ENCODE results near the gene CSKMT.
A peak's percentile ranks its signal among the peaks of the same experiment; 100 is the strongest.

CSKMT gene

DNA sequence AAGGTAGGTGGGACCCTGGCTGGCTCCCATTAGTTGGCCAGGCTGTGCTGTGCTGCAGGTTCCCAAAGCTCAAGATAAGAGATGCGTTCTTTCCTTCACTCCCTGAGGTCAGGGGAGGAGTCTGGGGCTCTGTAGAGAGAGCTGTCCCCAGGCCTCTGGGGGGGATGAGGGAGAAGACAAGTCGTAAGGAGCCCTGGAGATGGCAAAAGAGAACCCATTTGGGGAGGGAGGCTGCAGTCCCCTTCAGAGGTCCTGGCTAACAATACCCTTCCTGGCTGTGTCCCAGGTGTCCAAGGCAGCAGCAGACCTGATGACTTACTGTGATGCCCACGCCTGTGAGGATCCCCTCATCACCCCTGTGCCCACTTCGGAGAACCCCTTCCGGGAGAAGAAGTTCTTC, 43.3 kb downstream of the CSKMT start:
- H3K9me2 ChIP-seq (ENCODE audit: low read depth, low read length), result no peaks in the 10 kb centered on the region
- no peaks in the 10 kb centered on the region for H3K27me3 ChIP-seq (ENCODE audit: insufficient read depth, low read length)
- no peaks in the 10 kb centered on the region for H3K79me2 ChIP-seq (ENCODE audit: insufficient read depth, low read length)
- no peaks in the 10 kb centered on the region for H3K9me3 ChIP-seq (ENCODE audit: low read length)
- H3K36me3 ChIP-seq (ENCODE audit: insufficient read depth, low read length), result peaks cover 49% of the 10 kb centered on the region
- peaks cover 53% of the 10 kb centered on the region for H3K4me1 ChIP-seq (ENCODE audit: insufficient read depth, low read length, severe bottlenecking)
- no peak overlapping the region for H2AFZ ChIP-seq (ENCODE audit: low read length)
- peak overlapping the region; percentile 92 for H3K27ac ChIP-seq (ENCODE audit: low read depth, low read length, poor library complexity, severe bottlenecking)
- H3F3A ChIP-seq (ENCODE audit: insufficient read depth, low read length), result peaks cover 17% of the 10 kb centered on the region; the same call in 1 of the 2 replicates
- peak overlapping the region; percentile 63 for H3K4me3 ChIP-seq (ENCODE audit: low read depth, low read length, poor library complexity, severe bottlenecking)
- peak overlapping the region; percentile 90 for H3K4me2 ChIP-seq (ENCODE audit: low read length)
- no peak for TF ChIP-seq CTCF (IDR thresholded peaks at IDR 0.05; ENCODE audit: low read length)
- TF ChIP-seq EZH2 (IDR thresholded peaks at IDR 0.05; ENCODE audit: borderline replicate concordance, low read length), result no peak
- no peaks in the 10 kb centered on the region for H4K20me1 ChIP-seq (ENCODE audit: insufficient read depth, low read length)
- peak overlapping the region; percentile 79 for H3K9ac ChIP-seq (ENCODE audit: low read length)

DNA sequence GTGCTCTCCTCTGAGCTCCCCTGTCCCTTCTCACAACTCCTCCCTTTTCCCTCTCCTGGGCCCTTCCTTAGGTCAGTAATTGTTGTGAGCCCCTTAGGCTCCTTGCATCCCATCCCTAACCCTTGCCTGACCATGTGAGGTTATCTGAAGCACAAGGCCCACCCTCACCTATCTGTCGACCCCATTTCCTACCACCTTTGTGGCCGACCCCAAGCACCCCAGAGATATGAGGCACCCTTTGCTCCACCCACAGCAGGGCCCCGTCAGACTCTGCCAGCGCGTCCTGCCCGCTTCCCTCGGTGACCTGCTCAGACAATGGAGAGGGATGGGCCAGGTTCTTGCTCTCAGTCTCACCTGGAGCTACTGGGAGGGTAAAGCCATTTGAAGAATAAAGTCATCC, 43.7 kb downstream of the CSKMT start:
- H3K79me2 ChIP-seq (ENCODE audit: insufficient read depth, low read length), result no peaks in the 10 kb centered on the region
- H3F3A ChIP-seq (ENCODE audit: insufficient read depth, low read length), result peaks cover 19% of the 10 kb centered on the region; the same call in 1 of the 2 replicates
- H3K27me3 ChIP-seq (ENCODE audit: insufficient read depth, low read length), result no peaks in the 10 kb centered on the region
- peak overlapping the region; percentile 92 for H3K27ac ChIP-seq (ENCODE audit: low read depth, low read length, poor library complexity, severe bottlenecking)
- peak overlapping the region; percentile 63 for H3K4me3 ChIP-seq (ENCODE audit: low read depth, low read length, poor library complexity, severe bottlenecking)
- peak overlapping the region; percentile 90 for H3K4me2 ChIP-seq (ENCODE audit: low read length)
- H3K9me3 ChIP-seq (ENCODE audit: low read length), result no peaks in the 10 kb centered on the region
- no peak overlapping the region for H2AFZ ChIP-seq (ENCODE audit: low read length)
- peaks cover 53% of the 10 kb centered on the region for H3K4me1 ChIP-seq (ENCODE audit: insufficient read depth, low read length, severe bottlenecking)
- H3K9ac ChIP-seq (ENCODE audit: low read length), result peak overlapping the region; percentile 79
- TF ChIP-seq EZH2 (IDR thresholded peaks at IDR 0.05; ENCODE audit: borderline replicate concordance, low read length) (no peak), CTCF (IDR thresholded peaks at IDR 0.05; ENCODE audit: low read length) (no peak)
- H4K20me1 ChIP-seq (ENCODE audit: insufficient read depth, low read length), result no peaks in the 10 kb centered on the region
- no peaks in the 10 kb centered on the region for H3K9me2 ChIP-seq (ENCODE audit: low read depth, low read length)
- peaks cover 53% of the 10 kb centered on the region for H3K36me3 ChIP-seq (ENCODE audit: insufficient read depth, low read length)

DNA sequence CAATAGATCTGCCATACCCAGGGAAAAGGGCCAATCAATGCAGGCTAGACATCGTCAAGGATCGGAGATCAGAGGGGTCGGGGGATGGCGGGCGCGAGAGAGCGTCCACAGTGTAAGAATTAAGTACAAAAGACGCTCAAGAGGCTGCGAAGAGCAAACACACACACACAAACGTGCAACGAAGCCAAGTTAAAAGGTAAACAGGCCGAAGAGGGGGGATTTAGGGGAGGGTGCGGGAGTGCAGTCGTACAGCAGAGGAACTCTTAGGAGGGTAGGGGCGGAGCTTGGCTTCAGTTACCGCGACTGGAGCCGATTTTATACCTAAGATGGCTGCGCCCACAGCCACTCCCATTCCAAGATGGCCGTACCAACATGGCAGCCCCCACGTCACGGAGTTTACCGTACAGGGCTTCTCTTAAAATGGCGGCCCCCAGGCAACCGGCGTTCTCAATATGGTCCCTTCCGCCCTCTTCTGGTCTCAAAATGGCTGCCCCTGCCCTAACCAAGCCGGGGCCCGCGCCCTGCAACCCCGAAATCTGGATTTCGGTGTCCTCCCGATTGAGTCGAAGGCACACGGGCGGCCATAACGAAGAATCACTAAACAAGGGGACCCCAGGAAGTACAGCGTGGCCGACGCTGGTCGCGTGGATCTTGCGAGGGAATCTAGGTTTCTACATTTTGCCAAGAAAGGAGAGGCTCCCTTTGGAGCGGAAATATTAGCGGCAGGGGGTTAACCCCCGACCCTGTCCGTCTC, 44.3 kb downstream of the CSKMT start:
- H2AFZ ChIP-seq (ENCODE audit: low read length), result no peak overlapping the region

More for the DNA sequence above, 44.3 kb downstream of the CSKMT start:
- no peaks in the 10 kb centered on the region for H3K9me2 ChIP-seq (ENCODE audit: low read depth, low read length)
- H3K27ac ChIP-seq (ENCODE audit: low read depth, low read length, poor library complexity, severe bottlenecking), result peak overlapping the region; percentile 92
- no peaks in the 10 kb centered on the region for H4K20me1 ChIP-seq (ENCODE audit: insufficient read depth, low read length)
- peak overlapping the region; percentile 79 for H3K9ac ChIP-seq (ENCODE audit: low read length)
- H3K79me2 ChIP-seq (ENCODE audit: insufficient read depth, low read length), result no peaks in the 10 kb centered on the region
- peak overlapping the region; percentile 63 for H3K4me3 ChIP-seq (ENCODE audit: low read depth, low read length, poor library complexity, severe bottlenecking)
- peak overlapping the region; percentile 90 for H3K4me2 ChIP-seq (ENCODE audit: low read length)
- TF ChIP-seq CTCF (IDR thresholded peaks at IDR 0.05; ENCODE audit: low read length), result no peak
- TF ChIP-seq EZH2 (IDR thresholded peaks at IDR 0.05; ENCODE audit: borderline replicate concordance, low read length), result no peak
- H3K9me3 ChIP-seq (ENCODE audit: low read length), result no peaks in the 10 kb centered on the region
- H3K27me3 ChIP-seq (ENCODE audit: insufficient read depth, low read length), result no peaks in the 10 kb centered on the region
- H3K36me3 ChIP-seq (ENCODE audit: insufficient read depth, low read length), result peaks cover 58% of the 10 kb centered on the region
- peaks cover 53% of the 10 kb centered on the region for H3K4me1 ChIP-seq (ENCODE audit: insufficient read depth, low read length, severe bottlenecking)
- H3F3A ChIP-seq (ENCODE audit: insufficient read depth, low read length), result peaks cover 19% of the 10 kb centered on the region; the same call in 1 of the 2 replicates

All from OCI-LY1 (cell line).